HCT116 (cell line): Measurements from ENCODE around the gene AAMP. TPM values are rescaled to one million over a fixed set of nuclear protein-coding genes. Genes with fewer than 3 reads are reported as not detected.

Experiments used
- ATAC-seq: fragments of 200-7000 bp; cut with Tn5 transposase; 2 replicates; pipeline ENCODE4 v1.9.1; 2020; ENCODE audit warnings: mild to moderate bottlenecking, moderate library complexity
- BruUV-seq: library from RNA; stranded (reverse); fragments of 400-500 nt; replicated peaks from 2 replicates; lab custom pipeline; 2021; lab: Mats Ljungman, UMichigan
- CTCF ChIA-PET: fragments of 300-600 bp; sonication (Branson Sonifier 250); formaldehyde crosslinking; loops from one replicate; lab custom pipeline; 2021; ENCODE audit warnings: antibody characterized with exemption; lab: Charles Lee
- POLR2A ChIA-PET: fragments of 300-600, 350-600 bp; sonication (Branson Sonifier 250); formaldehyde crosslinking; loops from one replicate; lab custom pipeline; 2021; ENCODE audit warnings: antibody characterized with exemption; lab: Charles Lee
- RAD21 ChIA-PET, 2 experiments: fragments of 300-600 bp; sonication (Branson Sonifier 250); formaldehyde crosslinking; loops; one replicate each; lab custom pipeline; 2023; ENCODE audit warnings: low total read pairs in 2 of 2; ENCODE audit not compliant: uncharacterized antibody in 2 of 2, unreplicated experiment in 2 of 2, low non-redundant PET in 1 of 2; lab: Charles Lee
- DNase-seq: peaks from one replicate; pipeline ENCODE4 v3.0.0-alpha.2; 2010; ENCODE audit warnings: low read depth, low spot score
- H2AFZ ChIP-seq: fragments of 200-600 bp; shearing (Covaris generic), sonication (generic); 2 replicates; pipeline ENCODE4 v1.6.1; 2017; ENCODE audit warnings: low read depth, mixed run types, mixed read lengths, antibody characterized with exemption, low read length; ENCODE audit not compliant: poor library complexity, severe bottlenecking
- H3K27ac ChIP-seq: 2 replicates; pipeline ENCODE4 v1.5.1; 2012; ENCODE audit warnings: low read depth, low read length
- H3K27me3 ChIP-seq: fragments of 200-600 bp; sonication (generic); 2 replicates; pipeline ENCODE4 v1.6.1; 2016; ENCODE audit warnings: mixed run types, low read length, mixed read lengths; ENCODE audit not compliant: insufficient read depth
- H3K36me3 ChIP-seq, 2 experiments: fragments of 200-500 bp in 1 of 2; fragments of 200-600 bp in 1 of 2; sonication (Bioruptor generic) in 1 of 2; sonication (generic) in 1 of 2; 2 replicates each; pipeline versions ENCODE4 v1.5.1 to v1.6.1; 2014 to 2016; ENCODE audit warnings: low read length in 2 of 2, inconsistent platforms in 1 of 2, mixed read lengths in 1 of 2, mixed run types in 1 of 2; ENCODE audit not compliant: insufficient read depth in 2 of 2, control insufficient read depth in 1 of 2
- H3K4me1 ChIP-seq, 2 experiments: fragments of 200-600 bp in 1 of 2; sonication (generic) in 1 of 2; 2 replicates each; pipeline versions ENCODE4 v1.5.1 to v1.6.1; 2012 to 2017; ENCODE audit warnings: low read length in 2 of 2, inconsistent platforms in 1 of 2, mild to moderate bottlenecking in 1 of 2, mixed read lengths in 1 of 2, mixed run types in 1 of 2, moderate library complexity in 1 of 2; ENCODE audit not compliant: insufficient read depth in 2 of 2, control insufficient read depth in 1 of 2
- H3K4me2 ChIP-seq: fragments of 200-600 bp; sonication (generic); 2 replicates; pipeline ENCODE4 v1.6.1; 2017; ENCODE audit warnings: mixed run types, low read length, mixed read lengths
- H3K4me3 ChIP-seq, 2 experiments: fragments of 200-600 bp in 1 of 2; sonication (generic) in 1 of 2; replicated peaks in 1 of 2; 2 replicates each; pipeline ENCODE4 v1.5.1; 2011 to 2016; ENCODE audit warnings: low read length in 2 of 2, control low read depth in 1 of 2, low read depth in 1 of 2, mild to moderate bottlenecking in 1 of 2, mixed read lengths in 1 of 2, mixed run types in 1 of 2
- H3K79me2 ChIP-seq: fragments of 200-600 bp; sonication (generic); 2 replicates; pipeline ENCODE4 v1.6.1; 2017; ENCODE audit warnings: mild to moderate bottlenecking, mixed run types, low read length, moderate library complexity, mixed read lengths; ENCODE audit not compliant: insufficient read depth
- H3K9ac ChIP-seq: fragments of 200-600 bp; sonication (generic); 2 replicates; pipeline ENCODE4 v1.6.1; 2016; ENCODE audit warnings: low read length, mixed read lengths
- H3K9me2 ChIP-seq: fragments of 200-600 bp; sonication (generic), shearing (Covaris generic); 2 replicates; pipeline ENCODE4 v1.6.1; 2017; ENCODE audit warnings: mixed run types, mild to moderate bottlenecking, moderate library complexity; ENCODE audit not compliant: insufficient read depth
- H3K9me3 ChIP-seq, 2 experiments: fragments of 200-500 bp in 1 of 2; fragments of 200-600 bp in 1 of 2; sonication (Bioruptor generic) in 1 of 2; sonication (generic) in 1 of 2; 2 replicates each; pipeline ENCODE4 v1.6.1; 2014 to 2017; ENCODE audit warnings: low read length in 2 of 2, mixed read lengths in 2 of 2, inconsistent platforms in 1 of 2, low read depth in 1 of 2, mild to moderate bottlenecking in 1 of 2, mixed run types in 1 of 2, moderate library complexity in 1 of 2; ENCODE audit not compliant: control insufficient read depth in 1 of 2, insufficient read depth in 1 of 2
- H4K20me1 ChIP-seq: fragments of 200-600 bp; sonication (generic), shearing (Covaris generic); 2 replicates; pipeline ENCODE4 v1.6.1; 2017; ENCODE audit warnings: mixed run types, mild to moderate bottlenecking, moderate library complexity; ENCODE audit not compliant: insufficient read depth
- ATF3 ChIP-seq: IDR thresholded peaks from 2 replicates; pipeline ENCODE4 v1.6.1; 2012
- CBX3 ChIP-seq: IDR thresholded peaks from 2 replicates; pipeline ENCODE4 v1.6.1; 2012; ENCODE audit warnings: low read depth
- CEBPB ChIP-seq: IDR thresholded peaks from 2 replicates; pipeline ENCODE4 v1.6.1; 2012; ENCODE audit warnings: low read depth
- EGR1 ChIP-seq: IDR thresholded peaks from 2 replicates; pipeline ENCODE4 v1.6.1; 2012; ENCODE audit warnings: low read depth
- ELF1 ChIP-seq: IDR thresholded peaks from 2 replicates; pipeline ENCODE4 v1.6.1; 2012; ENCODE audit warnings: low read depth, borderline replicate concordance
- EZH2 ChIP-seq: fragments of 200-600 bp; sonication (generic); IDR thresholded peaks from 2 replicates; pipeline ENCODE4 v1.6.1; 2017; ENCODE audit warnings: antibody characterized with exemption, mixed run types
- EZH2phosphoT487 ChIP-seq: fragments of 200-600 bp; IDR thresholded peaks from 2 replicates; pipeline ENCODE4 v1.6.1; 2018; ENCODE audit warnings: antibody characterized with exemption, borderline replicate concordance
- FOSL1 ChIP-seq: IDR thresholded peaks from 2 replicates; pipeline ENCODE4 v1.6.1; 2012; ENCODE audit warnings: low read depth
- MAX ChIP-seq: IDR thresholded peaks from 2 replicates; pipeline ENCODE4 v1.6.1; 2012
- POLR2A ChIP-seq: IDR thresholded peaks from 2 replicates; pipeline ENCODE4 v1.7.0; 2011; ENCODE audit warnings: borderline replicate concordance; ENCODE audit not compliant: insufficient read depth, insufficient read length; ENCODE audit errors: extremely low read depth
- POLR2AphosphoS5 ChIP-seq: IDR thresholded peaks from 2 replicates; pipeline ENCODE4 v1.6.1; 2011; ENCODE audit warnings: mild to moderate bottlenecking, low read depth, low read length, moderate library complexity
- RAD21 ChIP-seq: IDR thresholded peaks from 2 replicates; pipeline ENCODE4 v1.6.1; 2012; ENCODE audit warnings: low read depth, mild to moderate bottlenecking
- SIN3A ChIP-seq: IDR thresholded peaks from 2 replicates; pipeline ENCODE4 v1.6.1; 2012; ENCODE audit warnings: low read depth
- SRF ChIP-seq: IDR thresholded peaks from 2 replicates; pipeline ENCODE4 v1.6.1; 2012; ENCODE audit warnings: low read depth
- TCF7L2 ChIP-seq: IDR thresholded peaks from 2 replicates; pipeline ENCODE4 v1.7.0; 2011; ENCODE audit warnings: borderline replicate concordance, inconsistent platforms; ENCODE audit not compliant: insufficient read depth, insufficient read length; ENCODE audit errors: extremely low read depth
- ZBTB33 ChIP-seq: IDR thresholded peaks from 2 replicates; pipeline ENCODE4 v1.6.1; 2011; ENCODE audit warnings: mild to moderate bottlenecking, low read length, moderate library complexity; ENCODE audit not compliant: insufficient replicate concordance; ENCODE audit errors: extremely low read depth
- ZFX ChIP-seq: fragments of 450-650 bp; IDR thresholded peaks from 2 replicates; pipeline ENCODE4 v1.6.1; 2017
- ZNF274 ChIP-seq: fragments of 200-500 bp; sonication (Bioruptor generic); IDR thresholded peaks from 2 replicates; pipeline ENCODE4 v1.6.1; 2014; ENCODE audit warnings: mild to moderate bottlenecking, low read depth, low read length, inconsistent platforms
- intact Hi-C: fragments of 100-400 bp; cut with micrococcal nuclease; formaldehyde crosslinking; loops from 2 replicates; pipeline ENCODE4 v1.10.0; 2022
- total RNA-seq: library from RNA; stranded (reverse); gene quantifications from one replicate; pipeline ENCODE4 v1.2.1, GENCODE V29; 2021; ENCODE audit not compliant: unreplicated experiment

Gene AAMP
- total RNA-seq, 1 experiment from 2014 or later: 111 TPM

GRCh38 chr2:218307415-218308090, 37.6 kb upstream of the AAMP start:
- no peak for TF ChIP-seq FOSL1
- TF ChIP-seq EZH2: no peak
- TF ChIP-seq SRF: no peak
- TF ChIP-seq ZFX: no peak
- TF ChIP-seq POLR2AphosphoS5: no peak
- TF ChIP-seq CEBPB: no peak
- TF ChIP-seq EGR1: no peak
- TF ChIP-seq ATF3: no peak
- TF ChIP-seq SIN3A: no peak
- no peak for TF ChIP-seq RAD21
- TF ChIP-seq ZNF274: no peak
- TF ChIP-seq ZBTB33: no peak
- no peak for TF ChIP-seq CBX3
- no peak for TF ChIP-seq POLR2A
- no peak for TF ChIP-seq ELF1
- TF ChIP-seq EZH2phosphoT487: no peak
- TF ChIP-seq TCF7L2: no peak
- TF ChIP-seq MAX: no peak
- H3K27ac ChIP-seq: no peak overlapping the region
- H3K36me3 ChIP-seq: no peaks in the 10 kb centered on the region
- CTCF ChIA-PET: no interaction called here
- H4K20me1 ChIP-seq: no peaks in the 10 kb centered on the region
- BruUV-seq: no TSS peak
- no peaks in the 10 kb centered on the region for H3K9me3 ChIP-seq
- H3K4me1 ChIP-seq: no peaks in the 10 kb centered on the region
- POLR2A ChIA-PET: no interaction called here
- no peaks in the 10 kb centered on the region for H3K27me3 ChIP-seq
- H3K4me3 ChIP-seq: no peak overlapping the region
- no peaks in the 10 kb centered on the region for H3K79me2 ChIP-seq
- H3K9ac ChIP-seq: no peak overlapping the region
- RAD21 ChIA-PET: no interaction called here
- no peaks in the 10 kb centered on the region for H3K9me2 ChIP-seq
- DNase-seq (no peak), ATAC-seq (no peak)
- intact Hi-C loops: no loop called here
- H2AFZ ChIP-seq: no peak overlapping the region
- H3K4me2 ChIP-seq: no peak overlapping the region
